SK-N-MC (cell line): Measurements from ENCODE around the gene TPSAB1.

ENCODE experiments used
- EZH2 ChIP-seq: fragments of 200-600 bp; sonication (generic); IDR thresholded peaks from one replicate; pipeline ENCODE4 v1.6.1; 2017; ENCODE audit warnings: antibody characterized with exemption
- FOXP2 ChIP-seq: optimal IDR thresholded peaks from 2 replicates; pipeline ENCODE3; 2011; ENCODE audit warnings: mild to moderate bottlenecking, moderate library complexity; ENCODE audit not compliant: insufficient read depth; ENCODE audit errors: extremely low read length, control extremely low read depth
- POLR2AphosphoS5 ChIP-seq: IDR thresholded peaks from 2 replicates; pipeline ENCODE4 v1.6.1; 2012; ENCODE audit warnings: mild to moderate bottlenecking, low read depth, low read length, borderline replicate concordance

- TF ChIP-seq FOXP2 (no peak), POLR2AphosphoS5 (no peak), EZH2 (no peak)
Measured at GRCh38 chr16:1279081-1279944, 38.8 kb downstream of the TPSAB1 start.
